Osteocyte (in vitro differentiated cells): ENCODE measurements around the gene PLD5. TPM values are rescaled to one million over a fixed set of nuclear protein-coding genes. Genes with fewer than 3 reads are reported as not detected.
"Not testable (repeated sequence)": the region's sequence is repeated elsewhere in the genome, so short reads cannot be mapped to it uniquely, and the experiment has no call there.

ENCODE experiments used
- DNase-seq: peaks from one replicate; pipeline ENCODE4 v3.0.0; 2021; ENCODE audit warnings: mixed read lengths; ENCODE audit not compliant: unreplicated experiment; ENCODE audit errors: extremely low spot score
- H3K27ac Mint-ChIP-seq: one replicate; pipeline ENCODE4 v1.8.0; 2021; ENCODE audit warnings: mild to moderate bottlenecking, mixed read lengths; ENCODE audit not compliant: unreplicated experiment
- H3K27me3 Mint-ChIP-seq: one replicate; pipeline ENCODE4 v1.8.0; 2021; ENCODE audit warnings: mixed read lengths; ENCODE audit not compliant: unreplicated experiment
- H3K36me3 Mint-ChIP-seq: one replicate; pipeline ENCODE4 v1.8.0; 2021; ENCODE audit warnings: mixed read lengths; ENCODE audit not compliant: unreplicated experiment
- H3K4me1 Mint-ChIP-seq: one replicate; pipeline ENCODE4 v1.8.0; 2021; ENCODE audit warnings: mixed read lengths; ENCODE audit not compliant: unreplicated experiment
- H3K4me3 Mint-ChIP-seq: one replicate; pipeline ENCODE4 v1.8.0; 2021; ENCODE audit warnings: mild to moderate bottlenecking, moderate library complexity, mixed read lengths; ENCODE audit not compliant: unreplicated experiment
- H3K9me3 Mint-ChIP-seq: one replicate; pipeline ENCODE4 v1.8.0; 2021; ENCODE audit warnings: mixed read lengths; ENCODE audit not compliant: unreplicated experiment
- CTCF ChIP-seq: fragments of 200-600 bp; sonication (generic); IDR thresholded peaks from 2 replicates; pipeline ENCODE4 v1.5.0; 2021; ENCODE audit warnings: antibody characterized with exemption, mild to moderate bottlenecking, moderate library complexity
- total RNA-seq: library from RNA; stranded (reverse); gene quantifications from 2 replicates; pipeline ENCODE4 v1.2.1, GENCODE V29; 2021

PLD5 gene
- total RNA-seq, 1 donor from 2014 or later = not detected

GRCh38 chr1:242065813-242066212 is 458.7 kb downstream of the PLD5 start:
- Mint-ChIP-seq H3K27me3 (peaks cover 14% of the 10 kb centered on the region), H3K4me3 (no peak overlapping the region), H3K36me3 (no peaks in the 10 kb centered on the region), H3K27ac (no peak overlapping the region), H3K4me1 (no peaks in the 10 kb centered on the region), H3K9me3 (no peaks in the 10 kb centered on the region)
- DNase-seq = no peak
- no peak for TF ChIP-seq CTCF

GRCh38 chr1:242062271-242062670 is 462.2 kb downstream of the PLD5 start:
- DNase-seq = no peak
- Mint-ChIP-seq H3K27ac (no peak overlapping the region), H3K4me1 (no peaks in the 10 kb centered on the region), H3K27me3 (peaks cover 5% of the 10 kb centered on the region), H3K36me3 (no peaks in the 10 kb centered on the region), H3K9me3 (no peaks in the 10 kb centered on the region), H3K4me3 (no peak overlapping the region)
- no peak for TF ChIP-seq CTCF

- Mint-ChIP-seq H3K4me1 (no peaks in the 10 kb centered on the region), H3K27me3 (no peaks in the 10 kb centered on the region), H3K4me3 (no peak overlapping the region), H3K27ac (no peak overlapping the region), H3K9me3 (no peaks in the 10 kb centered on the region), H3K36me3 (no peaks in the 10 kb centered on the region)
- TF ChIP-seq CTCF = no peak
- DNase-seq = no peak
Observed at GRCh38 chr1:242059976-242060375, 464.5 kb downstream of the PLD5 start.

- H3K4me3 Mint-ChIP-seq, H3K4me1 Mint-ChIP-seq, H3K36me3 Mint-ChIP-seq, H3K9me3 Mint-ChIP-seq, H3K27ac Mint-ChIP-seq, H3K27me3 Mint-ChIP-seq: not testable (repeated sequence)
- peak; percentile 6 for DNase-seq
Observed at GRCh38 chr1:242058582-242058981, 465.9 kb downstream of the PLD5 start.

- H3K4me3 Mint-ChIP-seq = not testable (repeated sequence)
Observed at GRCh38 chr1:242058181-242058580, 466.3 kb downstream of the PLD5 start.

GRCh38 chr1:242057745-242058115 is 466.8 kb downstream of the PLD5 start:
- TF ChIP-seq CTCF = no peak
- Mint-ChIP-seq H3K36me3 (no peaks in the 10 kb centered on the region), H3K4me3 (no peak overlapping the region), H3K27me3 (no peaks in the 10 kb centered on the region), H3K27ac (no peak overlapping the region), H3K4me1 (no peaks in the 10 kb centered on the region), H3K9me3 (no peaks in the 10 kb centered on the region)
- no peak for DNase-seq

More at GRCh38 chr1:242058181-242058580, 466.3 kb downstream of the PLD5 start:
- not testable (repeated sequence) for H3K27ac Mint-ChIP-seq, H3K27me3 Mint-ChIP-seq, H3K36me3 Mint-ChIP-seq, H3K4me1 Mint-ChIP-seq, DNase-seq, H3K9me3 Mint-ChIP-seq
